Activated naive CD8-positive, alpha-beta T cell treated with anti-CD3 and anti-CD28 coated beads, Interleukin-2, amount 50 U/mL, for 16 hours (primary cell): ENCODE measurements around the gene PITX2.
"Not testable (repeated sequence)": the region's sequence is repeated elsewhere in the genome, so short reads cannot be mapped to it uniquely, and the experiment has no call there.

Experiments used
- DNase-seq: peaks from one replicate; pipeline ENCODE4 v3.0.0-alpha.2; 2020; ENCODE audit warnings: low read depth, low spot score

Gene PITX2

DNA sequence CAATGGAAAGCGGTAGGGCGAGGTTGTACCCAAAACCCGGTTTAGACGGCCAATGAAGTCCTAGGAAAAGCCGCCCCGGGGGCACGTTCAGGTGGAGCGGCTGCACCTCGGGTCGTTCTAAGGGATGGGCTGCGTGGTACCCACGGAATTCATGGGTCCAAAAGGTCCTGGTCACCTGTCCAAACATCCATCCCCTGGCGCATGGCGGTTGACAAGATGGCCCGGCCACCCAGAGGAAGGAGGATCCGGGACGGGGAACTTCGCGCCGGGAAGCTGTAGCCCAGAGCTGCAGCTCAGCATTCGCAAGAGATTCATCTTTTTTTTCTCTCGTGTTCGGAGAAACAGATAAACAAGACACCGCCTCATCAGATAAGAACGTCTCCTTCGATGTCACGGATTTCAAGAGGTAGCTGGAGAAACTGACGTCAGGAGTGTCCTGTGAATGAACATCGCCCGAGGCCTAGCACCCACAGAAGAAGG lies 10.9 kb downstream of the PITX2 start:
- no peak for DNase-seq

DNA sequence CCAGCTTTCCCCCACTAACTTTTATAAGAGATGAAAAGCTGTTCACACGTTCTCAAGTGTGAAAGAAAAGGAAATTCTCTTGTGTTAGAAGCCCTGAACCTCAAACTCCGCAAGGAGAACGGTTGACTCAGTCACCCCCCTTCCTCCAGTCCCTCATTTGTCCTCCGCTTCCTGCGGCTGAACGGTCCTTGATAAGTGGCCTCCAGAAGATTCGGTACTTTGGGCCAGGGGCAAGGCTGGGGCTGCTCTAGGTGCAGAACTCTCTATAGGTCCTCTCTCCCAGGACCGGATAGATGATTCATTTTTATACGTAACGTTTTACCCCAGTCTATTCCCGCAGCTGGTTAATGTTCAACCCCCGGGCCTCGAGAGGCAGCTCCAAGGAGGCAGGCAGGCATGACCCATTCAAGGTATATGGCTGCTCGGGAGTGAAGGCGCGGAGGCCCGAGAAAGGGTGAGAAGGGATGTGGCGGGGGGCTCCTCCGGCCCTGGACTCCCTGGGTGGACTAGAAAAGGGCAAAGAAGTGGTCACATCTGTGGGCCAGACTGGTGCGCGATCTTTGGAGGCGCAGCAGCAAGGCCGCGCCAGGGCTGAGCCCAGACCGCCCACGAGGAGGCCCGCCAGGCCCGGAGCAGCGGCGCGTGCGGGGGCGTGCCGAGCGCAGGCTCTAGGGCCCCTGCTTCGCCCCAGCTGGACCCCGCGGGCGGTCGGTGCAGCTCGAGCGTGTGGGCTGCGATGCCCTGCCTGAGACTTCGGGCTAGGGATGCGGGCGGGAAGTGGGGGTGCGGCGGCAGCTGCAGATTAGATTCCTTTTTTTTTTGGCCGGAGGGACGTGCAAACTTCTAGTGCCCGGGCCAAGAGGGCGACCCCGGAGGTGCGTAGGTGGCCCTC lies 11.7 kb downstream of the PITX2 start:
- DNase-seq, result no peak

DNA sequence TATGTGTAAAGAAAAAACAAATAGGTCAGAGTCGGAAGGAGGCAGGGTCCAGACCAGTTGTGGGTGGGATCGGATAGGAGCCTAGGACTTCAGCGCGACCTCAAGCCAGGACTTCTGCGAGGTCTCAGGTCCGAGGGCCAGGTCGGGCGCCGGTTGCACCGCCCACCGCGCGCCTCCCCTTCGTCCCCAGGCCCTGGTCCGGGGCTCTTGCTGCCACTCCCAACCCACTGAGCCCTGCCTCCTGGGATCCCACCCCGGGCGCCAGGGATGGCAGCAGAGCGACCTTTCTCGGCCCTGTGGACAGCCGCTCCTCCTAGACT lies 12.3 kb downstream of the PITX2 start:
- DNase-seq, result no peak

DNA sequence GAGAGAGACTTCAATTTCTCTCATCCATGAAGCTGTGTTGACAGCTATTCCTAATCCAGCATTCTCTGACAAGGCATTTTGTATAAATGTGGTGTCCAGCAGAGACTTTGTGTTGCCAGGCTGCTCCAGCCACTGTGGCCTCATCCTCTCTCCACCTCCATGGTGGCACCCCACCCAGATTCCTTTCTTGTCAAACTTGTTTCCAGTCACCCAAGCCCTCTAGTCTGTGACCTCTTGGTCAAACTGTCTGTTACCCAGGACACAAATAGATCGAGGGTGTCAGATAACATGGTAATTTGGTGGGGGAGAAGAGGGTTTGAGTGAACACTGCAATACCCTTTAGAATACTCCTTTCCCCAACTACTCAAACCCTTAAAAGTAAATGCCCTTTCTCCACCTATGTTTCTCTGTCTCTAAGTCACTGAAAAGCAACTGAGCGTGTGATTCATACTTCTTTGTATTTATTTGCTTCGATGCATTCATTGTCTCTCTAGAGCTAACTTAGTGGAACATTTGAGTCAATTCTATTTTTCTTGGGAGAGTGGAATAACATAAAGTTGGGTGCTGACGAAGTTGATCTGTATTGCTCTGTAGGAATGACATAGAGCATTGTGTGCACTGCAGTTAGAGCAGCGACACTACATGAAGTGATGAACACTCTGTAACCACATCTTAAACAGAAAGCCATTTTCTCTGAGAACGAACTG lies 13.7 kb downstream of the PITX2 start:
- no peak for DNase-seq

DNA sequence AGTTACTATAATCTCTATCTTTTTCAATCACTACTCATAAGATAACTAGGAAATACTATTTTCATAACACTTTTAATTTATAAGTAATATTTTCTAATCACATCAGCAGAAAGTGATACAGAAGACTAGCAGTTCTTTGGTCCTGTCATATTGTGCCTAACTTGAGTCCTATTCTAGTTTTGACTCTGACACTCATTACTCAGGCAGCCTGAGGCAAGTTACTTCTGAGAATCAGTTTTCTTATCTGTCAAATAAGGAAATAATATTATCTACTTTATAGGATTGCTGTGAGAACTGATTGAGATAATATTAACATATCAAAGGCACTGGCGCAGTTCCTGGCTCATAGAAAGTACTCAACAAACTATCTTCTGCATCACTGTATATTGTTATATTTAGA lies 17.8 kb downstream of the PITX2 start:
- DNase-seq, result no peak

DNA sequence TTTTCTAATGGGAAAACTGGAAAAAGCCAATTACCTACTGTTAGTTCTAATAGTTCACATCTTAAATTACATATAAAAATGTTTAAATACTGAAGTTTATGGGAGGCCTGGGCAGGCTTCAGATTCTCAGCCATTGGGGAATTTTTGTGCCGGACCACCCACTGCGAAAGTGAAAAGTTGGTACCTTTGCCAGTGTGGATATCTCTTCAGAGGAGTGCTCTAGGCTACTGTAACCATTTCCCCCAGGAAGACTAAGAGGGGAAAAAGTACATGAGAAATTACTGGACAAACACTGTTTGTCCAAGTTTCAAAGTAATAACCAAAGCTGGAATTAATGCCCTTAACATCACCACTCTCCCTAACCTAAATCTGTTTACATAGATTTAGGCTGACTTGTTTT lies 20.8 kb downstream of the PITX2 start:
- no peak for DNase-seq

DNA sequence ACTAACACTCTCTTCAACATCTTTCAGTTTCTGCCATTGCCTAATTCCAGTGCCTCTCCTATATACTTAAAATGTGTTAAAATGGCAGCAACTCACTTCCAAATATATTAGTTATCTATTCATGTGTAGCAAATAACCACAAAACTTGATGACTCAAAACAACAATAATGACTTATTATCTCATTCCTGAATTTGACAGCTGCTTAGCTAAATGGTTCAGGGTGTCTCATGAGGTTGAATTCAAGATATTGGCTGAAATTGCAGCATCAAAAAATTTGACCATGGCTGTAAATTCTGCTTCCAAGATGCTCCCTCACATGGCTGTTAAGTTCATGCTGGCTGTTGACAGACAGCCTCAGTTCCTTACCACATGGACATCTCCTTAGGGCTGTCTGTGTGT lies 25.3 kb downstream of the PITX2 start:
- no peak for DNase-seq

DNA sequence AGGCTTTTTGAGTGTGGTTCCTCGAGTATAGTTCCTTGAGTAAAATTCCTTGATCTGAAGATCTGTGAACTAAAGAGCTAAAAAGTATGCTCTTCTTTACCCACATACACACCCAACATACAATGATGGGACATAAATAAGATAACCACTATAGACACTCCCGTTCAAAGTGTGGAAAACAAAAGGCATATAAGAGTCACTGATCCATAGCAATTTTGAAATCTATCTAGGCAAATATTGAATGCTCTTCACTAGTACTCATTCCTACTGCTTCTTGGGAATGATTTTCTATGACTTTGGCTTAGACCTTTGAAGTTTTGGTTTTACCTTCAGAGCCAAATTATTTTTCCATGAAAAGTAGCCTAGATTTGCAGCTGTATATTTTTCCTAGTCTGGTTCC lies 26.4 kb downstream of the PITX2 start:
- DNase-seq, result no peak

DNA sequence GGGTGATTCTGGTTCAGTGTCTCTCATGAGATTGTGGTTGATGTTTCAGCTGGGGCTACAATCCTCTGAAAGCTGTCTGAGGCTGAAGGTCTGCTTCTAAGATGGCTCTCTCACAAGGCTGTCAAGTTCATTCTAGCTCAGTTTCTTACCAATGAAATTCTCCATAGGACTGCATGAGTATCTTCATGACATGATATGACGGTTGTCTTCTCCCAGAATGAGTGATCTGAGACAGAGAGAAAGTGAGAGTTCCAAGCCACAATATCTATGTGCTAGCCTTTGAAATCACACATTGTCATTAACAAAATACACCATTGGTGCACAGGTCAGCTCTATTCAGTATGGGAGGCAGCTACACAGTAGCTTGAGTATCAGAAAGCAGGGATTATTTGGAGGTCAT lies 27.3 kb downstream of the PITX2 start:
- DNase-seq, result no peak

DNA sequence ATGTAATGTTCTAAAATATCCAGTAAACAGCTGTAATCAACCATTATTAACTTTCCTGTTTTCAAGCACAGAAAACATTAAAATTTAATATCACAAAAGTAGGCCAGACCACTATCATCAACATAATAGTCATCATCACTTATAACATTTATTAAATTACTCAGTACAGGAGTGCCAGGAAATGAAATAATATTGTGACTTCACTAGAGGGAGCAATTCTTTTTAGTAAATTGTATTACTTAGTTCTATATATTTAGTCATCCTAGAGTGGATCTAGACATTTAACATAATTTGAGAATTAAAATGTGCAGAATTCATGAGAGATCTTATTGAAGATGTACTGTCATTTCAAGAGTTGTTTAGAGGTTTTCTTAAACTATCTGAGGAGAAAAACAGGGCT lies 33.6 kb downstream of the PITX2 start:
- DNase-seq, result no peak

DNA sequence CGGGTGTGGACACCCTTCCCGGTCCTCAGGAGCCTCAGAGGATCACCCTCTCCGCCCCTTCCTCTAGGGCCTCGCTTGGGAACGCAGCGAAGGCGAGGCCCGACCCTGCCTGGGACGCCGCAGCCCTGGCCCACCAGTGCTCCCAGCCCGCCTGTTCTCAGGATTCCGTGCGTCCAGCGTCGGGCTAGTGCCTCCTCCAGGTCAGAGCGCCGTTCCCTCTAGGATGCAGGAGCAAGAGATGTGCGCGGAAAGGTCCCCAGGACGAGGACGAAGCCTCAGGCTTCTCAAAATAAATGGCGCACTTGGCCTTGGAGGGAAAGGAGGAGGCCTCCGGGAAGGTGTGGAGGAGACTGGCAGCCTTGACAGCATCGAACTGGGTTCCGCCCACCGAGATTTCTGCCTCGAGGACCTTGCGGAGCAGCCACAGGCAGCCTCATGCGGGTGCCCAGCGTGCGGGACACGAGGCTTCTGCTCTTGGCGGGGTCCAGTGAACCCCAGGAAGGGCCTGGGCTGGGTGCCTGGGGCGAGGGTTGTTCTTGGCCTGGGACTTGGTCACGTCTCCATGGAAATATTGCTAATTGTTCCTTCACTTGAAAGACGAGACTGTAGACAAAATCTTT lies 35.1 kb downstream of the PITX2 start:
- no peak for DNase-seq

DNA sequence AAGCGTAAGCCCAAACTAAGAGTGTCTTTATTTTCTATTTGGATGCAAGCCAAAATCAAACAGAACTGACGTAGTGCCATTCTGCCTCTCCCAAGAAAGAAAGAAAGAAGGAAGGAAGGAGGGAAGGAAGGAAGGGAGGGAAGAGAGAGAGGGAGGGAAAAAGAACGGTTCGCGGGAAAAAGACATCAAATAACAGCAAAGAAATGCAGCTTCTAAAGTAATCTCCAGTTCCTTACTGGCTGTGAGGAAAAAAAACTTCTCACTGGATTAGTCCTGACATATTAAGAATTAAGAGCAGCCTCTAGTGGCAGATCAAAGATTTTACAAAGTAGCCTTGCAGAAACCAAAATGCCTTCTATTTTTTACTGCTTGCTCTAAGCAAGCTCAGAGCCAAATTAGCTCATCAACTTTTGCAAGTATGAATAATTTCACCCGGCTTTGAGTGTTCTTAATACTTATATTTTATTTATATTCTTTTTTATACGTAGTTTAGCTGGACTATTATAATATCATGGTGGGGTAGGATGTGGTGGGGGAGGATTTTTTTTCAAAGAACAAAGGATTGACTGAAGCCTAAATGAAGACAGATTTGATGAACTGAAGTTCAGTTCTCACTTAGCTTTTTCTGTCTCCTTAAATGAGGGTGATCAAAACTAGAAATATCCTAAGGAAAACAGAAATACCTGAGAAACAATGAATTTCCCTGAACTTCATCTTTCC lies 36.6 kb downstream of the PITX2 start:
- DNase-seq, result no peak

DNA sequence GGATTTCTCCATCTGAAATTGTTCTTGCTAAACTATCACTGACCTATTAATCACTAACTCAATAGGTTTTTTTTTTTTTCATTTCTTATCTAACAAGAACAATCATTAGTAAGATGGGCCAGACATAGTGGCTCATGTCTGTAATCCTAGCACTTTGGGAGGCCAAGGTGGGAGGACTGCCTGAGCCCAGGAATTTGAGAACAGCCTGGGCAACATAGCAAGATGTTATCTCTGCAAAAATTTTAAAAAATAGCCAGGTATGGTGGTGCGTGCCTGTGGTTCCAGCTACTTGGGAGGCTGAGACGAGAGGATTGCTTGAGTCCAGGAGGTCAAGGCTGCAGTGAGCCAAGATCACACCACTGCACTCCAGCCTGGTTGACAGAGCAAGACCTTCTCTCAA lies 46.2 kb downstream of the PITX2 start:
- DNase-seq, result not testable (repeated sequence)
